Nephron progenitor cell (in vitro differentiated cells): ENCODE data around the gene FOSB.

Experiments
- DNase-seq: peaks from one replicate; pipeline ENCODE4 v3.0.0; 2021
- H3K27ac Mint-ChIP-seq: 2 replicates; pipeline ENCODE4 v1.8.0; 2021; ENCODE audit warnings: mild to moderate bottlenecking, moderate library complexity, mixed read lengths
- H3K27me3 Mint-ChIP-seq: 2 replicates; pipeline ENCODE4 v1.8.0; 2021; ENCODE audit warnings: mild to moderate bottlenecking, low read depth, mixed read lengths; ENCODE audit not compliant: poor library complexity
- H3K36me3 Mint-ChIP-seq: 2 replicates; pipeline ENCODE4 v1.8.0; 2021; ENCODE audit warnings: low read depth, mixed read lengths
- H3K4me1 Mint-ChIP-seq: 2 replicates; pipeline ENCODE4 v1.8.0; 2021; ENCODE audit warnings: mixed read lengths
- H3K4me3 Mint-ChIP-seq: 2 replicates; pipeline ENCODE4 v1.8.0; 2021; ENCODE audit warnings: mild to moderate bottlenecking, moderate library complexity, mixed read lengths
- H3K9me3 Mint-ChIP-seq: 2 replicates; pipeline ENCODE4 v1.8.0; 2021; ENCODE audit warnings: mild to moderate bottlenecking, moderate library complexity, mixed read lengths
- CTCF ChIP-seq: fragments of 200-600 bp; sonication (generic); IDR thresholded peaks from 2 replicates; pipeline ENCODE4 v1.5.0; 2021; ENCODE audit warnings: antibody characterized with exemption

FOSB gene

GRCh38 chr19:45451850-45452387, 15.9 kb upstream of the FOSB start:
- Mint-ChIP-seq H3K4me1 (peaks cover 59% of the 10 kb centered on the region), H3K36me3 (no peaks in the 10 kb centered on the region), H3K4me3 (peak overlapping the region; percentile 85), H3K9me3 (peaks cover 5% of the 10 kb centered on the region), H3K27me3 (peaks cover 24% of the 10 kb centered on the region), H3K27ac (peak overlapping the region; percentile 94)
- no peak for TF ChIP-seq CTCF
- DNase-seq, result no peak

GRCh38 chr19:45455707-45456499, 11.9 kb upstream of the FOSB start:
- TF ChIP-seq CTCF, result no peak
- peaks cover 38% of the 10 kb centered on the region for H3K4me1 Mint-ChIP-seq

GRCh38 chr19:45456500-45456815, 11.3 kb upstream of the FOSB start:
- Mint-ChIP-seq H3K9me3 (peaks cover 5% of the 10 kb centered on the region), H3K27ac (peak overlapping the region; percentile 97), H3K36me3 (no peaks in the 10 kb centered on the region), H3K27me3 (peaks cover 18% of the 10 kb centered on the region), H3K4me3 (no peak overlapping the region), H3K4me1 (peaks cover 34% of the 10 kb centered on the region)
- no peak for DNase-seq
- no peak for TF ChIP-seq CTCF

More at GRCh38 chr19:45455707-45456499, 11.9 kb upstream of the FOSB start:
- Mint-ChIP-seq H3K9me3 (peaks cover 5% of the 10 kb centered on the region), H3K4me3 (peak overlapping the region; percentile 50), H3K27me3 (peaks cover 23% of the 10 kb centered on the region), H3K27ac (peak overlapping the region; percentile 97), H3K36me3 (no peaks in the 10 kb centered on the region)
- DNase-seq, result peak; percentile 73

- TF ChIP-seq CTCF, result no peak
- no peak overlapping the region for H3K4me3 Mint-ChIP-seq
Measured at GRCh38 chr19:45457776-45458175, 10.0 kb upstream of the FOSB start.

GRCh38 chr19:45460807-45461347, 6.9 kb upstream of the FOSB start:
- Mint-ChIP-seq H3K4me1 (peaks cover 22% of the 10 kb centered on the region), H3K27me3 (peaks cover 17% of the 10 kb centered on the region), H3K27ac (no peak overlapping the region), H3K36me3 (no peaks in the 10 kb centered on the region), H3K9me3 (no peaks in the 10 kb centered on the region), H3K4me3 (no peak overlapping the region)
- TF ChIP-seq CTCF, result no peak
- DNase-seq, result no peak

More at GRCh38 chr19:45457776-45458175, 10.0 kb upstream of the FOSB start:
- H3K27me3 Mint-ChIP-seq, result peaks cover 13% of the 10 kb centered on the region
- no peaks in the 10 kb centered on the region for H3K9me3 Mint-ChIP-seq
- no peak for DNase-seq
- H3K36me3 Mint-ChIP-seq, result no peaks in the 10 kb centered on the region
- no peak overlapping the region for H3K27ac Mint-ChIP-seq
- peaks cover 30% of the 10 kb centered on the region for H3K4me1 Mint-ChIP-seq
